IMR-90 (cell line): ENCODE measurements around the gene EPAS1. TPM values are rescaled to one million over a fixed set of nuclear protein-coding genes. Genes with fewer than 3 reads are reported as not detected.

Experiments used
- ATAC-seq: fragments of 200-7000 bp; cut with Tn5 transposase; 2 replicates; pipeline ENCODE4 v1.9.1; 2020; ENCODE audit warnings: low read depth, mild to moderate bottlenecking, moderate library complexity
- BruUV-seq: library from RNA; stranded (reverse); fragments of 400-500 nt; replicated peaks from 2 replicates; lab custom pipeline; 2021; lab: Mats Ljungman, UMichigan
- CTCF ChIA-PET: fragments of 300-600 bp; formaldehyde crosslinking; extraction: SDS; loops from one replicate; lab custom pipeline; 2021; ENCODE audit warnings: antibody characterized with exemption; lab: Yijun Ruan, JAX
- POLR2A ChIA-PET: fragments of 300-600 bp; sonication (Branson Sonifier 250); formaldehyde crosslinking; loops from one replicate; lab custom pipeline; 2022; ENCODE audit warnings: antibody characterized with exemption; ENCODE audit not compliant: unreplicated experiment; lab: Charles Lee
- DNase-seq: peaks from one replicate; pipeline ENCODE4 v3.0.0; 2013
- H2AFZ ChIP-seq: replicated peaks from 2 replicates; pipeline ENCODE3; 2013; ENCODE audit warnings: low read length, mild to moderate bottlenecking; ENCODE audit not compliant: poor library complexity
- H2AK5ac ChIP-seq: 2 replicates; pipeline ENCODE4 v1.6.1; 2013; ENCODE audit warnings: low read depth, low read length, inconsistent platforms
- H2AK9ac ChIP-seq: replicated peaks from 2 replicates; pipeline ENCODE3; 2013; ENCODE audit warnings: mild to moderate bottlenecking, low read depth, low read length, moderate library complexity; ENCODE audit not compliant: poor library complexity
- H2BK120ac ChIP-seq: 2 replicates; pipeline ENCODE4 v1.6.1; 2013; ENCODE audit warnings: low read depth, low read length, inconsistent platforms
- H2BK15ac ChIP-seq: 3 replicates; pipeline ENCODE4 v1.6.1; 2013; ENCODE audit warnings: low read depth, low read length, inconsistent platforms
- H2BK20ac ChIP-seq: 2 replicates; pipeline ENCODE4 v1.6.1; 2013; ENCODE audit warnings: low read depth, mild to moderate bottlenecking, inconsistent platforms, low read length, moderate library complexity
- H2BK5ac ChIP-seq: 2 replicates; pipeline ENCODE4 v1.6.1; 2013; ENCODE audit warnings: mild to moderate bottlenecking, low read depth, low read length, inconsistent platforms; ENCODE audit not compliant: poor library complexity, severe bottlenecking
- H3K14ac ChIP-seq: replicated peaks from 2 replicates; pipeline ENCODE4 v1.6.1; 2013; ENCODE audit warnings: low read depth, low read length, inconsistent platforms
- H3K18ac ChIP-seq: 2 replicates; pipeline ENCODE4 v1.6.1; 2013; ENCODE audit warnings: low read depth, low read length, control low read depth
- H3K23ac ChIP-seq: 2 replicates; pipeline ENCODE4 v1.6.1; 2013; ENCODE audit warnings: low read depth, low read length, inconsistent platforms
- H3K27ac ChIP-seq: 2 replicates; pipeline ENCODE4 v1.5.1; 2013; ENCODE audit warnings: mild to moderate bottlenecking, control low read depth, low read length; ENCODE audit not compliant: insufficient read depth
- H3K27me3 ChIP-seq: 2 replicates; pipeline ENCODE4 v1.6.1; 2013; ENCODE audit warnings: low read length; ENCODE audit not compliant: control insufficient read depth, insufficient read depth
- H3K36me3 ChIP-seq: 2 replicates; pipeline ENCODE4 v1.6.1; 2013; ENCODE audit warnings: low read length, mixed read lengths; ENCODE audit not compliant: control insufficient read depth, insufficient read depth
- H3K4ac ChIP-seq: 2 replicates; pipeline ENCODE4 v1.6.1; 2013; ENCODE audit warnings: low read depth, low read length, inconsistent platforms
- H3K4me1 ChIP-seq: 2 replicates; pipeline ENCODE4 v1.6.1; 2013; ENCODE audit warnings: low read length, mixed read lengths; ENCODE audit not compliant: control insufficient read depth, insufficient read depth
- H3K4me2 ChIP-seq: 2 replicates; pipeline ENCODE4 v1.6.1; 2013; ENCODE audit warnings: low read depth, mild to moderate bottlenecking, control low read depth, low read length, moderate library complexity
- H3K4me3 ChIP-seq: 2 replicates; pipeline ENCODE4 v1.5.1; 2013; ENCODE audit warnings: low read depth, mild to moderate bottlenecking, control low read depth, low read length, moderate library complexity; ENCODE audit not compliant: insufficient read depth
- H3K56ac ChIP-seq: 2 replicates; pipeline ENCODE4 v1.6.1; 2013; ENCODE audit warnings: low read length, inconsistent platforms; ENCODE audit not compliant: insufficient read depth; ENCODE audit errors: extremely low read depth
- H3K79me1 ChIP-seq, 2 experiments: 2 replicates each; pipeline ENCODE4 v1.6.1; 2013; ENCODE audit warnings: low read length in 2 of 2, inconsistent platforms in 1 of 2, low read depth in 1 of 2
- H3K9ac ChIP-seq: 2 replicates; pipeline ENCODE4 v1.6.1; 2013; ENCODE audit warnings: low read depth, low read length, control low read depth
- H3K9me1 ChIP-seq: 2 replicates; pipeline ENCODE4 v1.6.1; 2013; ENCODE audit warnings: low read length, inconsistent platforms; ENCODE audit not compliant: insufficient read depth
- H3K9me3 ChIP-seq: 2 replicates; pipeline ENCODE4 v1.6.1; 2013; ENCODE audit warnings: low read length; ENCODE audit not compliant: control insufficient read depth, insufficient read depth
- H4K20me1 ChIP-seq: 2 replicates; pipeline ENCODE4 v1.6.1; 2013; ENCODE audit warnings: low read length, inconsistent platforms; ENCODE audit not compliant: insufficient read depth
- H4K5ac ChIP-seq: 2 replicates; pipeline ENCODE4 v1.6.1; 2013; ENCODE audit warnings: mild to moderate bottlenecking, low read depth, low read length, control low read depth
- H4K8ac ChIP-seq, 2 experiments: 2 replicates each; pipeline ENCODE4 v1.6.1; 2013; ENCODE audit warnings: low read depth in 2 of 2, low read length in 2 of 2, control low read depth in 1 of 2, inconsistent platforms in 1 of 2
- H4K91ac ChIP-seq: 2 replicates; pipeline ENCODE4 v1.6.1; 2013; ENCODE audit warnings: low read depth, low read length, inconsistent platforms; ENCODE audit not compliant: insufficient read depth
- RCOR1 ChIP-seq: IDR thresholded peaks from 2 replicates; pipeline ENCODE4 v1.6.1; 2012; ENCODE audit warnings: mild to moderate bottlenecking, low read length, improper control_type of control experiment; ENCODE audit not compliant: insufficient replicate concordance
- WGBS, 2 experiments: methylation state at CpG; one replicate each; pipeline versions ENCODE4 v1.1.5 to v1.1.7; 2013; ENCODE audit warnings: missing lambda C conversion rate in 2 of 2; ENCODE audit not compliant: insufficient read length in 1 of 2; ENCODE audit errors: extremely low coverage in 2 of 2; 5-methylcytosine and 5-hydroxymethylcytosine counted together
- dilution Hi-C: fragments of 300-500 bp; cut with HindIII; formaldehyde crosslinking; loops from one replicate; pipeline ENCODE4 v1.14.3; 2018; ENCODE audit warnings: low sequenced_read_pairs; ENCODE audit not compliant: unreplicated experiment
- in situ Hi-C: fragments of 300-500 bp; cut with MboI; formaldehyde crosslinking; loops from 3 replicates; pipeline ENCODE4 v1.14.3; 2019; ENCODE audit warnings: low sequenced_read_pairs, inconsistent platforms, mixed read lengths
- intact Hi-C: fragments of 100-400 bp; cut with micrococcal nuclease; formaldehyde crosslinking; loops from 2 replicates; pipeline ENCODE4 v1.10.0; 2022
- polyA plus RNA-seq, 3 experiments: library from polyadenylated mRNA; depleted of rRNA; stranded (reverse); fragments of >200 nt; gene quantifications; 2 replicates each; pipeline ENCODE4 v1.2.3, GENCODE V29; 2012; ENCODE audit warnings: low replicate concordance in 1 of 3
- total RNA-seq: library from RNA; depleted of rRNA; stranded (reverse); fragments of >200 nt; gene quantifications from 2 replicates; pipeline ENCODE4 v1.2.3, GENCODE V29; 2012

Gene EPAS1
- total and polyA plus RNA-seq, 2 of the 4 experiments (the other 2 are of a cell fraction): 40.7 to 120 TPM

- no peak overlapping the region for H2AK9ac ChIP-seq
- H4K8ac ChIP-seq: no peak overlapping the region
- no peaks in the 10 kb centered on the region for H3K9me3 ChIP-seq
- no peak for ATAC-seq
- no TSS peak for BruUV-seq
- in situ Hi-C loops (no loop called here), dilution Hi-C loops (no loop called here), intact Hi-C loops (no loop called here)
- H4K20me1 ChIP-seq: no peaks in the 10 kb centered on the region
- H3K36me3 ChIP-seq: peaks cover 5% of the 10 kb centered on the region; the same call in 1 of the 2 replicates
- H2BK120ac ChIP-seq: no peak overlapping the region
- no peak overlapping the region for H3K9ac ChIP-seq
- no peak overlapping the region for H4K91ac ChIP-seq
- no peaks in the 10 kb centered on the region for H3K79me1 ChIP-seq
- H3K4me2 ChIP-seq: no peak overlapping the region
- H3K4ac ChIP-seq: no peak overlapping the region
- H2AFZ ChIP-seq: no peak overlapping the region
- no peak overlapping the region for H3K4me3 ChIP-seq
- no peak overlapping the region for H2BK5ac ChIP-seq
- H2BK20ac ChIP-seq: no peak overlapping the region
- H3K9me1 ChIP-seq: peaks cover 6% of the 10 kb centered on the region; the same call in 1 of the 2 replicates
- no peaks in the 10 kb centered on the region; the same call in 1 of the 2 replicates for H3K4me1 ChIP-seq
- no peak overlapping the region for H3K23ac ChIP-seq
- H3K27me3 ChIP-seq: no peaks in the 10 kb centered on the region
- no peak overlapping the region for H3K27ac ChIP-seq
- POLR2A ChIA-PET: no interaction called here
- CTCF ChIA-PET: no interaction called here
- no peak overlapping the region for H3K14ac ChIP-seq
- no peak overlapping the region for H4K5ac ChIP-seq
- WGBS, 2 experiments: 85% methylated on average over 6 of the region's 12 CpGs; no CpG with 5 or more reads in 1 of the 2 experiments
- no peak for TF ChIP-seq RCOR1
- H3K56ac ChIP-seq: no peak overlapping the region
- H2BK15ac ChIP-seq: no peak overlapping the region
- DNase-seq: no peak
- H3K18ac ChIP-seq: no peak overlapping the region
- no peak overlapping the region; the same call in 1 of the 2 replicates for H2AK5ac ChIP-seq
These were observed 96.2 kb downstream of the EPAS1 start for GRCh38 chr2:46393347-46393820.
